Esophagus muscularis mucosa (tissue), 4 donors: ENCODE results near the gene KRT6A. TPM values are rescaled to one million over a fixed set of nuclear protein-coding genes. Genes with fewer than 3 reads are reported as not detected.

Experiments
- DNase-seq: peaks from one replicate; pipeline ENCODE4 v3.0.0-alpha.2; 2017; ENCODE audit errors: extremely low spot score
- H3K27ac ChIP-seq, 4 donors: fragments of 200-600 bp; sonication (generic); replicated peaks in 1 of 4; 1 replicate in 3 of 4; 2 replicates in 1 of 4; pipeline ENCODE4 v1.5.1; 2016 to 2019; ENCODE audit warnings: mild to moderate bottlenecking in 1 of 4
- H3K27me3 ChIP-seq, 4 donors: fragments of 200-600 bp; sonication (generic); one replicate each; pipeline versions ENCODE4 v1.5.1 to v1.6.0; 2016 to 2019
- H3K36me3 ChIP-seq, 4 donors: fragments of 200-600 bp; sonication (generic); one replicate each; pipeline ENCODE4 v1.5.1; 2016 to 2019
- H3K4me1 ChIP-seq, 4 donors: fragments of 200-600 bp; sonication (generic); one replicate each; pipeline ENCODE4 v1.5.1; 2016 to 2019
- H3K4me3 ChIP-seq, 4 donors: fragments of 200-600 bp; sonication (generic); 1 replicate in 2 of 4; 2 replicates in 2 of 4; pipeline ENCODE4 v1.5.1; 2016 to 2019; ENCODE audit warnings: mild to moderate bottlenecking in 4 of 4, moderate library complexity in 1 of 4
- H3K9me3 ChIP-seq, 4 donors: fragments of 200-600 bp; sonication (generic); 1 replicate in 3 of 4; 2 replicates in 1 of 4; pipeline ENCODE4 v1.5.1; 2016 to 2019
- CTCF ChIP-seq, 3 experiments: fragments of 200-600 bp in 2 of 3; fragments of 450-650 bp in 1 of 3; sonication (generic) in 2 of 3; IDR thresholded peaks; one replicate each; pipeline ENCODE4 v1.5.1; 2017 to 2019; ENCODE audit warnings: antibody characterized with exemption in 3 of 3, mild to moderate bottlenecking in 2 of 3, moderate library complexity in 1 of 3
- EP300 ChIP-seq: sonication (generic); formaldehyde crosslinking; IDR thresholded peaks from one replicate; pipeline ENCODE4 v1.6.1; 2017; ENCODE audit warnings: antibody characterized with exemption
- POLR2A ChIP-seq: fragments of 450-650 bp; IDR thresholded peaks from one replicate; pipeline ENCODE4 v1.6.1; 2017; ENCODE audit warnings: antibody characterized with exemption, moderate library complexity, mild to moderate bottlenecking, low read depth
- POLR2AphosphoS5 ChIP-seq, 2 donors: sonication (generic); formaldehyde crosslinking; IDR thresholded peaks; one replicate each; pipeline ENCODE4 v1.6.1; 2017; ENCODE audit warnings: antibody characterized with exemption in 2 of 2
- WGBS: methylation state at CpG from one replicate; pipeline ENCODE4 v1.1.5; 2018; 5-methylcytosine and 5-hydroxymethylcytosine counted together
- intact Hi-C: fragments of 100-400 bp; cut with DNase I; formaldehyde crosslinking; loops from one replicate; pipeline ENCODE4 v1.15.1; 2023
- total RNA-seq, 4 donors: library from RNA; depleted of rRNA; stranded (reverse); fragments of >200 nt; gene quantifications; one replicate each; pipeline versions ENCODE4 v1.1.0 to v1.2.1, GENCODE V29; 2016

Gene KRT6A
- total RNA-seq, 4 donors from 2014 or later = 5.4 TPM; not detected in 3

DNA sequence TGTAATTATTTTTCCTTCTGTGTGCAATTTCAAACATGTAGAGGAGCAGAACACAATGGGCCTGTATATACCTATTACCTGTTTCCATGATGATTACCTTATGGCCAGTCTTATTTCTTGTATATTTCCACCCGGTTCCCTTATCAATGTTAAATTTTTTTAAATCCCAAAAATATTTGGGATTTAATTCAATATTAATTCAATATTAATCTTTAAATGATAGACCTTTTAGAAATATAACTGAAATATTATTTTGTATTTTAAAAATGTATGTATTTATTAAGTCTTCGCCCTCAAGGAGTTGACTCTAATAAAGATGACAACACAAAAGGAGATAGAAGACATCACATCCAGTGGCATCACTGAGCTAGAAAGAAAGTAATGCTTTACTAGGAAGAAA is 18.8 kb downstream of the KRT6A start:
- no peak for DNase-seq
- H3K27ac ChIP-seq = no peak overlapping the region
- no peaks in the 10 kb centered on the region for H3K4me1 ChIP-seq
- H3K4me3 ChIP-seq = no peak overlapping the region
- intact Hi-C loops = no loop called here
- no peaks in the 10 kb centered on the region for H3K9me3 ChIP-seq
- H3K27me3 ChIP-seq = no peaks in the 10 kb centered on the region
- no peaks in the 10 kb centered on the region for H3K36me3 ChIP-seq
- WGBS = 89% methylated on average over 2 of the region's 2 CpGs
- no peak for TF ChIP-seq POLR2A
- TF ChIP-seq EP300 = no peak
- no peak for TF ChIP-seq CTCF (IDR thresholded peaks at IDR 0.05)
- no peak for TF ChIP-seq POLR2AphosphoS5 (IDR thresholded peaks at IDR 0.05)

- intact Hi-C loops = no loop called here
- Histone ChIP-seq H3K27me3 (no peaks in the 10 kb centered on the region), H3K4me3 (no peak within 1 kb of the TSS), H3K4me1 (no peaks in the 10 kb centered on the region), H3K36me3 (no peaks in the 10 kb centered on the region), H3K9me3 (no peaks in the 10 kb centered on the region), H3K27ac (no peak within 1 kb of the TSS)
- TF ChIP-seq POLR2AphosphoS5 (IDR thresholded peaks at IDR 0.05) (no peak), CTCF (IDR thresholded peaks at IDR 0.05) (no peak), POLR2A (no peak), EP300 (no peak)
- WGBS = 84% methylated on average over 4 of the region's 4 CpGs
- no peak for DNase-seq
Measured at GRCh38 chr12:52473768-52474167, 19.3 kb downstream of the KRT6A start, which contains the start of gene KRT6C. TSS of gene KRT6C (minus strand) at chr12:52473805. CDS start at chr12:52473737, 68 bp downstream.

DNA sequence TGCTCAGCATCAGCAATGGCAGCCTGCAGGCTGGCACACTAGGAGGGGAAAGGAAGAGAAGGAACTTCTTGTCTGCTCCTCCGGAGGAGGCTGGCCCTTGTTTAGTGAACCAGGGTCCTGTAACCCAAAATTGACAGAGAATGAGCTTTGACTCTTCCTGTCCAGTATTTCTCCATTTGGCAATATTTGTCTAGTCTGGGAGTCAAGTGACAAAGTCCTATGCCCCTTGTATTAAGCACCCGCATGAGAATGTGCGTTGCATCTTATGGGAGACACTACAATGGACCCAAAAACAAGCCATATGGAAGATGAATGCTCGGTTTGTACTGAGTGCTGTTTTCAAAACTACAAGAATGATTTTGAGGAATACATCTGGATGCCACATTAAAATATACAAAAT is 23.2 kb downstream of the KRT6A start:
- TF ChIP-seq POLR2A = no peak
- no peak for TF ChIP-seq EP300
- no peak for TF ChIP-seq CTCF (IDR thresholded peaks at IDR 0.05)
- no peak for TF ChIP-seq POLR2AphosphoS5 (IDR thresholded peaks at IDR 0.05)
- intact Hi-C loops = no loop called here
- 86% methylated on average over 4 of the region's 4 CpGs for WGBS
- Histone ChIP-seq H3K27ac (no peak overlapping the region), H3K36me3 (no peaks in the 10 kb centered on the region), H3K27me3 (no peaks in the 10 kb centered on the region), H3K4me1 (no peaks in the 10 kb centered on the region), H3K4me3 (no peak overlapping the region), H3K9me3 (no peaks in the 10 kb centered on the region)
- no peak for DNase-seq

- no peak for DNase-seq
- Histone ChIP-seq H3K27me3 (no peaks in the 10 kb centered on the region), H3K4me3 (no peak overlapping the region), H3K27ac (no peak overlapping the region), H3K9me3 (no peaks in the 10 kb centered on the region), H3K36me3 (no peaks in the 10 kb centered on the region), H3K4me1 (no peaks in the 10 kb centered on the region)
- TF ChIP-seq POLR2A = no peak
- no peak for TF ChIP-seq CTCF (IDR thresholded peaks at IDR 0.05)
- no peak for TF ChIP-seq EP300
- TF ChIP-seq POLR2AphosphoS5 (IDR thresholded peaks at IDR 0.05) = no peak
- intact Hi-C loops = no loop called here
- 17% methylated on average over 2 of the region's 2 CpGs for WGBS
Measured at GRCh38 chr12:52464897-52465296, 28.2 kb downstream of the KRT6A start.

DNA sequence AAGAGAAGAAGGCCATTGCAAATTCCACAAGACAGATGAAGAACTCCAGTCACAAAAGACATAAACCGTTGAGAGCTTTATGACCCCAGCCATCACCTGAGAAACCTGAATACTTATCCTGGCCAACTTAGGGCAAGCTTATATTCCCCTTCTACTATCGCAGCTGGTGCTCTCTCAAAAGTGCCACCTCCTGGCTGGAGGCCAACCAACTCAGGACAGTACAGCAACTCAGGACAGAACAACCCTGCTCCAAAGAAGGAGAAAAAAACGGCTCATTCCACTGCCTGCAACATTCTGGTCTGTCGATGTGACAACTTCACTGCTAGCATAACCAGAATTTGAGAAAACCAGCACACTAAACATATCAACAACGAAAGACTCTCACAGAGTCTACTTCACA is 31.4 kb downstream of the KRT6A start:
- no peaks in the 10 kb centered on the region for H3K36me3 ChIP-seq
- intact Hi-C loops = no loop called here
- no peaks in the 10 kb centered on the region for H3K9me3 ChIP-seq
- no peaks in the 10 kb centered on the region for H3K4me1 ChIP-seq
- no peaks in the 10 kb centered on the region for H3K27me3 ChIP-seq
- DNase-seq = no peak
- TF ChIP-seq POLR2A (no peak), CTCF (IDR thresholded peaks at IDR 0.05) (no peak), EP300 (no peak), POLR2AphosphoS5 (IDR thresholded peaks at IDR 0.05) (no peak)
- H3K27ac ChIP-seq = no peak overlapping the region
- WGBS = 77% methylated on average over 5 of the region's 5 CpGs
- no peak overlapping the region for H3K4me3 ChIP-seq
